AG10803 (cell line): ENCODE measurements around the gene LCE1F.

Source experiments
- DNase-seq: peaks from one replicate; pipeline ENCODE4 v3.0.0; 2010; ENCODE audit warnings: low read depth
- H3K4me3 ChIP-seq: 2 replicates; pipeline ENCODE4 v1.5.1; 2011; ENCODE audit warnings: mild to moderate bottlenecking, low read length, control low read depth
- CTCF ChIP-seq: conservative IDR thresholded peaks from 2 replicates; pipeline ENCODE4 v1.5.1; 2011; ENCODE audit warnings: mild to moderate bottlenecking, low read length, control low read depth, inconsistent platforms

LCE1F gene

GRCh38 chr1:152743371-152744145 is 31.4 kb upstream of the LCE1F start:
- DNase-seq, result peak; percentile 51
- no peak overlapping the region for H3K4me3 ChIP-seq
- TF ChIP-seq CTCF, result no peak

GRCh38 chr1:152745289-152745704 is 29.6 kb upstream of the LCE1F start:
- no peak overlapping the region for H3K4me3 ChIP-seq
- DNase-seq, result peak; percentile 17
- no peak; the same call in 1 of the 2 replicates for TF ChIP-seq CTCF

- H3K4me3 ChIP-seq, result no peak overlapping the region
- TF ChIP-seq CTCF, result no peak
- no peak for DNase-seq
Observed at GRCh38 chr1:152745765-152746444, 29.0 kb upstream of the LCE1F start.

GRCh38 chr1:152747831-152748230 is 27.1 kb upstream of the LCE1F start:
- TF ChIP-seq CTCF, result no peak
- peak; percentile 51 for DNase-seq
- no peak overlapping the region for H3K4me3 ChIP-seq

GRCh38 chr1:152752225-152752624 is 22.7 kb upstream of the LCE1F start:
- peak; percentile 88 for DNase-seq
- no peak overlapping the region for H3K4me3 ChIP-seq
- no peak for TF ChIP-seq CTCF

GRCh38 chr1:152753586-152753985 is 21.4 kb upstream of the LCE1F start:
- no peak for TF ChIP-seq CTCF
- DNase-seq, result no peak
- no peak overlapping the region for H3K4me3 ChIP-seq

- no peak for TF ChIP-seq CTCF
- no peak overlapping the region for H3K4me3 ChIP-seq
- no peak for DNase-seq
Observed at GRCh38 chr1:152756872-152757271, 18.1 kb upstream of the LCE1F start.
